OCI-LY3 (cell line): ENCODE measurements around the gene STMN3.

Source experiments
- EZH2phosphoT487 ChIP-seq: fragments of 200-600 bp; shearing (Covaris generic); IDR thresholded peaks from 2 replicates; pipeline ENCODE4 v1.6.1; 2018; ENCODE audit warnings: antibody characterized with exemption, mixed run types, low read depth
- TF ChIP-seq, protein P1 (sequence below): fragments of 200-600, 300-600 bp; sonication (generic); IDR thresholded peaks from 2 replicates; pipeline ENCODE4 v1.5.1; 2014; ENCODE audit warnings: antibody characterized with exemption, low read length, low read depth

GRCh38 chr20:63633732-63634131 lies 19.5 kb downstream of the STMN3 start:
- TF ChIP-seq, protein P1, sequence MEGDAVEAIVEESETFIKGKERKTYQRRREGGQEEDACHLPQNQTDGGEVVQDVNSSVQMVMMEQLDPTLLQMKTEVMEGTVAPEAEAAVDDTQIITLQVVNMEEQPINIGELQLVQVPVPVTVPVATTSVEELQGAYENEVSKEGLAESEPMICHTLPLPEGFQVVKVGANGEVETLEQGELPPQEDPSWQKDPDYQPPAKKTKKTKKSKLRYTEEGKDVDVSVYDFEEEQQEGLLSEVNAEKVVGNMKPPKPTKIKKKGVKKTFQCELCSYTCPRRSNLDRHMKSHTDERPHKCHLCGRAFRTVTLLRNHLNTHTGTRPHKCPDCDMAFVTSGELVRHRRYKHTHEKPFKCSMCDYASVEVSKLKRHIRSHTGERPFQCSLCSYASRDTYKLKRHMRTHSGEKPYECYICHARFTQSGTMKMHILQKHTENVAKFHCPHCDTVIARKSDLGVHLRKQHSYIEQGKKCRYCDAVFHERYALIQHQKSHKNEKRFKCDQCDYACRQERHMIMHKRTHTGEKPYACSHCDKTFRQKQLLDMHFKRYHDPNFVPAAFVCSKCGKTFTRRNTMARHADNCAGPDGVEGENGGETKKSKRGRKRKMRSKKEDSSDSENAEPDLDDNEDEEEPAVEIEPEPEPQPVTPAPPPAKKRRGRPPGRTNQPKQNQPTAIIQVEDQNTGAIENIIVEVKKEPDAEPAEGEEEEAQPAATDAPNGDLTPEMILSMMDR: no peak
- no peak for TF ChIP-seq EZH2phosphoT487
